HG03135 (cell line): Measurements from ENCODE around the gene OR5AP2.
"Not testable (repeated sequence)": the region's sequence is repeated elsewhere in the genome, so short reads cannot be mapped to it uniquely, and the experiment has no call there.

Experiments used
- ATAC-seq: cut with Tn5 transposase; IDR thresholded peaks from one replicate; pipeline ENCODE4 v1.9.1; 2021; ENCODE audit warnings: mild to moderate bottlenecking, moderate library complexity; ENCODE audit not compliant: unreplicated experiment

Gene OR5AP2

GRCh38 chr11:56642339-56642738 is at the start of gene OR5AP2:
Gene OR5AP2, minus strand, starts transcription at chr11:56642439. Its CDS starts 0 bp downstream, at chr11:56642439.
- ATAC-seq, result no peak

- not testable (repeated sequence) for ATAC-seq
Measured at GRCh38 chr11:56691179-56691578, 48.9 kb upstream of the OR5AP2 start.

- no peak for ATAC-seq
Measured at GRCh38 chr11:56688554-56689100, 46.4 kb upstream of the OR5AP2 start.

- no peak for ATAC-seq
Measured at GRCh38 chr11:56670984-56671383, 28.7 kb upstream of the OR5AP2 start.

GRCh38 chr11:56663386-56663785 is 21.1 kb upstream of the OR5AP2 start, which contains the start of gene OR5AR1:
Gene OR5AR1, plus strand, starts transcription at chr11:56663686. Its CDS starts 0 bp downstream, at chr11:56663686.
- no peak for ATAC-seq

GRCh38 chr11:56659755-56660154 is 17.5 kb upstream of the OR5AP2 start:
- no peak for ATAC-seq

- ATAC-seq, result no peak
Measured at GRCh38 chr11:56637500-56637899, 4.7 kb downstream of the OR5AP2 start.

- ATAC-seq, result no peak
Measured at GRCh38 chr11:56636861-56637260, 5.4 kb downstream of the OR5AP2 start.

GRCh38 chr11:56632329-56632728 is 9.9 kb downstream of the OR5AP2 start:
- no peak for ATAC-seq

- no peak for ATAC-seq
Measured at GRCh38 chr11:56625946-56626345, 16.3 kb downstream of the OR5AP2 start.

GRCh38 chr11:56624661-56625110 is 17.6 kb downstream of the OR5AP2 start:
- ATAC-seq, result no peak

- no peak for ATAC-seq
Measured at GRCh38 chr11:56611174-56611573, 31.1 kb downstream of the OR5AP2 start.

- ATAC-seq, result not testable (repeated sequence)
Measured at GRCh38 chr11:56592088-56592717, 50.0 kb downstream of the OR5AP2 start.
